CD1c-positive myeloid dendritic cell (primary cell): Measurements from ENCODE around the gene CELSR3.
A peak's percentile ranks its signal among the peaks of the same experiment; 100 is the strongest.

Experiments used
- DNase-seq: peaks from one replicate; pipeline ENCODE4 v3.0.0-alpha.2; 2016; ENCODE audit errors: extremely low spot score

The CELSR3 gene

DNA sequence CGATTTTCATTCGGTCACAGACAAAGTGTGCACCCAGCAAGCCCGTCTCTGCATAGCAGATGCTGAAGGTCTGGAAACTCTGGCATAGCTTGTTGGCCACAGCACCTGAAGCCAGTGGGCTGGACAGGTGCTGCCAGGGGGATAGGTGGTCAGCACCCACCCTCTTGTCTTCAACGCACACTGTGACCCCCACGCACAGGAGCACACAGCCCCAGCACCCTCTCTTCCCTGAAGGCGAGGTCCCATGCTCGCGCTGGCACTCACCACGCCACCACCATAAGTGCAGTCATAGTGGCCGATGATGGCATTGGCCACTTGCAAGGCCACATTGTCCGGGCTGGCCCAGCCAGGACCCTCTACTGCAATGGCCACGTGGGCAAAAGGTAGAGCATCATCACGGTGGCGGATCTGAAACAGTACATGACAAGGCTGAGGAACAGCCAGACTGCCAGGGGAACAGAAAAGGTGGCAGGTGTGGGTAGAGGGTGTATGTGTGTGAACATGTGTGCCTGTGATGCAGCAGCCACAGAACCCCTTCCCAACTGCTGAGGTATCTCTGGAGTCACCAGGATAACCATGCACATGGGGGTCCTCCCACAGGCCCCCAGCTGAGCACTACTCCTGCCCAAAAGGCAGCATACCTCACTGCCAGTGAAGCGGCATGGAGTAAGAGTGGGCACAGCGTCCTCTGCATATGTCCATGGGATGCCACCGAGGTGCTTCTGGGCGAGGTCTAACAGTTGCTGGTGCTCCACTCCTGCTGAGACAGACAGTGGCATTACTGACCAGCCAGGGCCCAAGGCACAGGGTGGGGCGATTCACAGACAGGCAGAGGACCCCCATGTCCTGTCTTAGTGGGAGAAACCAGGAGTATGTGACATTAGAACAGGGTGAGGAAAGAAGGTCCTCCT, 61.7 kb downstream of the CELSR3 start:
- DNase-seq, result no peak

DNA sequence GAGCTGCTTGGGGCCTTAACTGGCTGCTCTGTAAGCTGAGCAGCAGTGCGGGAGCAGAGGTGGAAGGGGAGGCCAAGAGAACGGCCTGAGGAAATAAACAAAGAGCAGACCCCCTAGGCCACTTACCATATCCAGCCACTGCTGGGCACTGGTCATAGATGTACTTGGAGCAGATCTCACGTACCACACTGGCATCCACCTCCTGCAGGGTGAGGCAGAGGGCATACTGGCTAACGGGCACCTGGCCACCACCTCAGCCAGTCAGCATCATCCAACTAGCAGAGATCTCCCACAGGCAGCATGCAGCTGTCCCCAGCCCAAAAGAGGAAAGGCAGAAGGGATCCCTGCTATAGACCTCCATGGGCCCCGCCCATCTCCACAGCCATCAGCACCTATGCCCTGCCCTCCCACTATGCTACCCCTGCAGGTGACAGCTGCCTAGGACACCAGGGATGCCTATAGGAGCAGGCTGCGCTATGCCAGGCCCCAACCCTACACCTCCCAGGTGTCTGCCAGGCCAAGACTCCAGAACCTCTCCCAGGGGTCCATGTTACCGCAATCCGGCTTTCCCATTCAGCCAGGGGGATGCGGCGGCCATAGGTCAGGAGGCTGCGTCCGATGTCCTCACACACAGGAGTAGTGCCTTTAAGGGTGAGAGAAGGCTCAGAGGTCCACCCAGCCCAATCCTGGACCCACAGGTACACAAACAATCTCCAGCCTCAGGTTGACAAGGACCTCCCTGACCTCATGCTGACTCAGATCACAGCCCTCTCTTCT, 63.0 kb downstream of the CELSR3 start:
- DNase-seq, result no peak

DNA sequence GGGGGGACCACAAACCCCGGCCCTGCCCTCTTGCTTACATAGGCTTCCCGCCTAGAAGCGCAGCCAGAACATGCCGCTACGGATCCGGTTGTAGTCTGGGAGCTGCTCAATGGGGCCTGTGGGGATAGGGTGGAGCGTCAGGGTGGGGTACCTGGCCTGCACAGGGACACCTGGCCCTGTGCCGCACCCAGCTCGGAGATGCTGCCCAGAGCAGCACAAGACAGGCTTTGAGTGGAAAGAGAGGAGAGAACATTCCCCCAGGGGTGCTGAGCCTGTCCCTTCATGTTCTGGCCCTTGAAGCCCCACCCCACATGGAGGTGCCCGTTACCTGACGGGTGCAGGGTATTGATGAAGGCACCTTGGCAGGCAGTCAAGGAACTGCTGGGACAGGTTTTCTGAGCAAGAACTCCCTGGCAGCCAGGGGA, 63.6 kb downstream of the CELSR3 start:
- DNase-seq, result no peak

DNA sequence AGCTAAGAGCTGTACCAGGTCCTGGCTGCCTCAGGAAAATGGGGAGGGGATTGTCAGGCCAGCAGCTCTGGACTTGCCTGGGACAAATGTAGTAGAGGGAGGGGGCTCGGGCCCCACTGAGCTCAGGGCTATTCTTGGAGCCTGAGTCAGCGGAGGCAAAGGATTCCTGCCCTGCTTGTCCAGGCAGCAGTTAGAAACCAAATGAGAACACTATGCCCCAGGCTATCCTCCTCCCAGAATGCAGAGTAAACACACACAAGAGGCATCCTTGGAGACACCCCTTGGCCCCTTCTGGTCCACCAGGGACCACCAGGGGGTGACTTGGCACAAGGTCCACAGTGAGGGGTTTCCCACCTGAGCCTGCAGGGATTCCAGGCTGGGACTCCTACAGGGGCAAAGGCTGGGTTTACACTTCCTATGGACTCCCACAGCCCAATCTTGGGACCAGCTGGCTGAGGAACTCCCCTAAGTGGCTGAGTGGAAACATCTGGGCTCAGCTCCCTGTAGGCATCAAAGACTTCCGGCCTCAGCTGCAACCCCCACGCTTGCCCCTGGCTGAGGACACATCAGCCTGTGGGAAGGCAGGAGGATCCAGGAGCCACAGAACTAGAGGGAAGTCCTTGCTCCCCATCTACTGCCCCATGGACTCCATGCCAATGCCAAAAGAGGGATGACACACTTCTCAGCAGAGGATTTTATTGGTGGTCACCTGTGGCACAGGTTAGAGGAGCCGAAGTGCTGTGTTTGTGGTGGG, 64.2 kb downstream of the CELSR3 start:
- DNase-seq, result no peak

DNA sequence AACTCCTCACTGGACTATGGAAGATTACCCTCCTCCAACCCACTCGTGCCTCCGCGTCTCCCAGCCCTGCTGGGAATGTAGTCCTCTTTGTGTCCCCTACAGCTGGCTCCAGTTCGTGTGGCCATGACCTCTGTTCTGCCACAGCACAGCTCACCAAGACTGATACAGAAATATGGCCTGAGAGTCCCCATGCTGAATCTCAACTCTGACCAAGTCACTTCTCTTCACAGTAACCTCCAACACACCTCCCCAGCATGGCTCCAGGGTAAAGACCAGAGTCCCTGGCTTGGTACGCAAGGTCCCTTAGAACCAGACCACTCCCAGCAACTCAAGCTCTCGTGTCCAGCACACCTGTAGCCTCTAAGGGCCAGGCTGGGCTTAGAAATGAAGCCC, 65.3 kb downstream of the CELSR3 start:
- no peak for DNase-seq

DNA sequence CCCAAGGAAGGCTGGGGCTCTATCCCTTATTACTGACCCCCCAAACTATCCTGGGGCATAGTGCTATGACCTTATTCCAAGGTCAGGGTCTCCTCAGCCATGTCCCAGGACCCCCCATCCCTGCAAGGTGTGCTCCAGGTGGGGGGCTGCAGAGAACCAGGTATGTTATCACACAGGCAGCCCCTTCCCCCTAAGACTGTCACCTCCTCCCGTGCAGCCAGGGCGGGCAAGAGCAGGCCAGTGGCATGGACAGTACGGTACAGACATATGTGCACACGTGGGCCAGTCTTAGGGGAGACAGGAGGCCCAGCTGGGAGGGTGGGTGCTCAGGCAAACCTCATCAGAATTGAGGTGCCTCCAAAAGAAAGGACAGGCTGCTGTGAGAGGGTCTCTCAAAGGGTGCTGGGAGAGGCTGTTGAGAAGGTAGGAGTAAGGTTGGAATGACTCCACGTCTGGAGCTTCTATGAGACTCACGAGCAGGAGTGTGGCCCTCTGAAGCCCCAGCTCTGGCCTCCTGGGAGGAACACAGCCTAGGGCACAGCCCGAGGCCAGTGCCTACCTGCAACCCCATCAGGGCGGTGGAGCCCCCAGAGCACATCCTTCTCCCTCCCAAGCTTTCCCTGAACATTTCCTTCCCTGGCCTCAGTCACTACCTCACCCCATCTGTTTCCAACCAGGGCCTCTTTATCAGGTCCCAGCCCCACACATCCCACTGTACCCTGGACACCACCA, 65.8 kb downstream of the CELSR3 start:
- DNase-seq, result no peak

DNA sequence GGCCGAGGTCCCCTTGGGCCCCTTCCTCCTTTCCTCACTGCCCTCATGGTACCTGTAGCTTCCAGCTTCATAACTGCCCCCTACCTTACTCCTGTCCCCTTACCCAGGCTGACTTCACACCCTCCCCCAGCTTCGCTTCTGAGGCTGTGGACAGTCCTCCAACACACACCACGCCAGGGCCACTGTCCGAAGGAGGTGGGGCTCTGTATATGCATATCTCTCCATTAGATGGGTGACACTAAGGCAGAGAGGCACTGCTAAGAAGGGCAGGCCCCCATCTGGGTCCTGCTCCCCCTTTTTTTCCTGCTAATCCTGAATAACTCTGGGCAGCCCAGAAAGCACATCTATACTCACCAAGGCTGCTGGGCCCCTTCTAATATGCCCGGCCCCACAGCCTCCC, 66.5 kb downstream of the CELSR3 start:
- no peak for DNase-seq

DNA sequence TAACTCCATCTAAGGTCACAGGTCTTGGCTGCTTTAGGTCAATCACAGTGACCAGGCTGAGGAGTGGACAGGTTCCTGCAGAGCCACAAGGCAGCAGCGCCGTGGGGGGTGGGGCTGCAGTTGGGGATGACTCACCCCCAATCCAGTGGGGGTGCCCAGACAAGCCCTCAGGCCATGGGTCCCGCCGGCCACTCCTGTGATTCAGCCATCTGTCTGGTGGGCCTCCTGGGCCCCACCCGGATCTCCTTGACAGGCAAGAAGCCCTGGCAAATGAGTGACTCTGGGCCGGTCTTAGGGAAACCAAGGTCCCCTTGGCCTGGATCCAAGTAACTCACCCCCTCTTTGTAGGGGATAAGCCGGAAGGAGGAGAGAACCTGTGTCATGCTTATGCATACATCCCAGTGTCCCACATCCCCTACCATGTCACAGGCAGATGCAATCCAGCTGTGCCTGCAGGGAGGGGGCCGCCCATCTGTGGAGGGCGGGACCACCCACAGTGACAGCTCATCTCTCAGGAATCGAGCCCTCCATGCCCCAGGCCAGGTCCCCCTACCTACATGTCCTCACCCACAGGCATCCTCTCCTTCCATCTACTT, 67.1 kb downstream of the CELSR3 start:
- DNase-seq, result peak; percentile 50

DNA sequence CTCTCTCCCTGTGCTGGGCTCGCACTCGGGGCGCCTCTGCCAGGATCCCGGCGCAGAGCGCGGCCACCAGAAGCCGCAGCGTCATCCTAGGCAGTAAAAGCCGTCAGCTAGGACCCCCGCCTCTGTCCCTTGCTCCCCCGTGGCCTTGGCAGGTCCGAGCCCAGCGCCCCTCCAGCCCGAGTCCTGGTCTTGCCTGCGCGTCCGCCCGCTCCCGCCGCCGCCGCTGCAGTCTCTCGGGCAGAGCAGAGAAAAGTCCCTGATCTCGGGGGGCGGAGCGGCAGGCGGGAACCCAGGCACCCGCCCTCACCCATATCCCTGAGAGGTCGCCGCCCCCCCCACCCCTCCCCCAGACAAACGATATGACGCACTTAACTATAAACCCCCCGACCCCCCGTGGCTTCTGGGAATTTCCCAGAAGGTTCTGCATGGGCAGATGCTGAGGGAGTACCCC, 67.6 kb downstream of the CELSR3 start, which contains the start of gene COL7A1:
Gene COL7A1 (minus strand): TSS at position 255 of the 451 bp plus-strand sequence. CDS start 170 bp downstream, at position 85.
- DNase-seq, result peak; percentile 4

DNA sequence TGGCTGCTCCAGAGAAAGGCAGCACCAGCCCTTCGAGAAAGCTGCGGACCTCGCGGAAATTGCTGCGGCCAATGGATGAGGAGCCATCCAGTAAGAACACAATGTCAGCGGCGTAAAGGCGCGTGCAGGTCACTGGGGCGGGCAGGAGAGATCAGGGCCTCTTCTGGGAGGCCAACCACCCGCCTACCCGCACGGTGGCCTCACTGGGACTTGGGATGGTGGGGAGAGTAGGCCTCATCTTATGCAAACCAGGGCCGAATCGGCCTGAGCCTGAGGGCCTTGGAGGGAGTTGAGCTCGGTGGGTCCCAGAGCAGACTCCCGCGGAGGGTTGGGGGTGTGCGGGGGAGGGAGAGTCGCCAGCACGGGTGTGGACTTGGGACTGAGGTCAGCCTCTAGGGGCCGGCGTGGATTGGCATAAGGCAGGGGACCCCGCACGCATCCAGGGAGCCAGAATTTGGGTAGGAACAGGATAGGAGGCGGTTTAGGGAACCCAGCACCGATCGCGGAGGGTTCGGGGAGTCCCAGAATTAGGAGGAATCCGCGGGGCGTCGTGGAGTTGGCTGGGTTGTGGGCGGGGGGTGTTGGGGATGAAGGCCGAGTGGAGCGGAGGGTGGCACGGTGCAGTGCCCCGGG, 68.2 kb downstream of the CELSR3 start:
- no peak for DNase-seq

DNA sequence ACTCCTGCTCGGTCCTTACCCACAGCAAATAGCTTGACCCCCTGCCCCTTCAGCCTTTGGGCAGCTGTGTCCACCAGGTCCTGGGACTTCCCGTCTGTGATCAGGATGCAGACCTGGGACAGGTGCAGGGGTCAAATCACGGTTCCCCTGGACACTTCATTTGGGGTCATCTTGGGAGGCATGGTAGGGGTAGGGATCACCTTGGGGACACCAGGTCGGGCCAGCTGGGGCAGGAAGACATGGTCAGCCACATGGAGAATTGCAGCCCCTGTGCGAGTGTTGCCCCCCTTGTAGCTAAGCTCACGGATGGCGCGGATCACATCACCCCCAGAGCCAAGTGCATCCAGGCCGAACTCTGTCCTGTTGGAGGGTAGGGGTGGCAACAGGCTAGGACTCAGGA, 69.3 kb downstream of the CELSR3 start:
- no peak for DNase-seq

DNA sequence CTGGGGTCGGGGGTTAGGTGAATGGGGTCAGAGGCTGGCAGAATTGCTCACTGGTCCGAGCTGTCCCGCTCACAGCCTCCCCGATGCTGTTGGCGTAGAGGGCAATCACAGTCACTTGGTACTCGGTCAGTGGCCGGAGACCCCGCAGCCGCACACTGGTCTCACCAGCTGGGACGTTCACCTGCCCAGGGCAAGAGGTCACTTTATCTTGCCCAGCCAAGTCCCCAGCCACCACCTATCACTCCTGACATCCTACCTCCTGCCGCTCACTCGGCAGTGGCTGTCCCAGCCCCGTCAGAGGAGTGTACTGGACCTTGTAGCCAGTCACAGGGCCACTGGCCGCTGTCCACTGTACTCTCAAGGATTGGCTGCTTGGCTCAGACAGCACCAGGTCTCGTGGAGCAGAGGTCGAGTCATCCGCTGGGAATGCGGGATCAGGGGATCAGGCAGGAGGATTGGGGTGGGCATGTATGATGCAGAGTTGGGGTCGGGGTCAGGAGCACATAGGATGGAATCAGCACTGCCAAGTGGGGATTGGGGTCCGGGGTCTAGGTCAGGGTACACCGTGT, 70.1 kb downstream of the CELSR3 start:
- no peak for DNase-seq

DNA sequence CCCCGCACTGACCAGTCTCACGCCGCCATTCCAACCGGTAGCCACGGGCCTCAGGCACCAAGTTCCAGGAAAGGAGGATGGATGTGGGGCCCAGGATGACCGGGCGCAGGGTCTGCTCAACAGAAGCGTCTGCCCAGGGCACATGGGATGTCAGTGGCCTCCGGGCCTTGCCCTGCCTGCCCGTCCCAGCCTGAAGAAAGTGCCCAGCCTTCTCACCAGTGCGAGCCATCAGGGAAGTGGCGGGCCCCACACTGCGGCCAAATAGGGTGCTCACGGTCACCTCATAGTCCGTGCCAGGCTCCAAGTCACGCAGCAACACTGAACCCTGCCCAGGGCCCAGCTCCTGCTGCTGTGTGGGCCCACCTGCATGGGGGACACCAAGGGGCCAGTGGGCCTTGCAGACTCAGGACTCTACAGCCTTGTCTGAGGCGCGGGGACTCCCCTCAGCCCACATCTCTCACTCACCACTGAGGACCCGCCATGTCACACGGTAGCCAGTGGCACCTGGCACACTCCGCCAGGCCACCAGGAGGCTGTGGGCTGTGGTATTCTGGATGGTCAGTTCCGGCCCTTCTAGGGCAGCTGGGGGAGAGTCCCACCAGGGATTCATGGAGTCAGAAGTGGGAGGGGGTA, 70.7 kb downstream of the CELSR3 start:
- no peak for DNase-seq

DNA sequence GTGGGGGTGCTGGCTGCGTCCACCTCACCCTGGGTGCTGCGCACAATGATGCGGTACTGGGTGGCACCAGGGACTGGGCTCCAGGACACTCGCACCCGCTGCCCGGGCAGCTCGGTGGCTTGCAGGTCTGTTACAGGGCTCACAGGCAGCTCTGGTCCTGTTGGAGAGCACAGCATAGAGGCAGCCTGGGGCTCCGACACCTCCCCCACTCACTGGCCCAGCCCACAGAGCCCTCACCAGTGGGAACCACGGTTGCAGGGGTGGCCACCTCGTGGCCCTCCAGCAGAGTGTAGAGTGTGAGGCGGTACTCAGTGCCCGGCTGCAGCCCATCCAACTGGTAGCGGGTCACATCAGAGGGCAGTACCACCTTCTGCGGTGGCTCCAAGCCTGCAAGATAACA, 71.2 kb downstream of the CELSR3 start:
- no peak for DNase-seq

DNA sequence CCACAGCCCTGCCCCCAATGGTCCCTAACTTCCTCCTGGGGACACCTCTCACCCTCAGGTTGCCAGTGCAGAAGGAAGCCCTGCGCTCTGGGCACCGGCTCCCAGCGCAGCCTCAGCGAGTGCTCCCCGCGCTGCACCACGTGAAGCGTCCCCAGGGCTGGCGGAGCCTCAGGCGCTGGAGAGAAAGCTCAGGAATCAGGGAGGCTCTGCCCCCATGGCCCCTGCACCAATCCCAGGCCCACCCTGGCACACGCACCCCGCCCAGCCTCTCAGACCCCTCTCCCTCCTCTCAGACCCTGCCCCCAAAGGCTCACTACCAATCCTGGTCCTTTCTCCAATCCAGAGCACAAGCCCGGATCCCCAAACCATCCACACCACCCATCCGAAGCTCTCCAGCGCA, 74.5 kb downstream of the CELSR3 start:
- DNase-seq, result no peak

DNA sequence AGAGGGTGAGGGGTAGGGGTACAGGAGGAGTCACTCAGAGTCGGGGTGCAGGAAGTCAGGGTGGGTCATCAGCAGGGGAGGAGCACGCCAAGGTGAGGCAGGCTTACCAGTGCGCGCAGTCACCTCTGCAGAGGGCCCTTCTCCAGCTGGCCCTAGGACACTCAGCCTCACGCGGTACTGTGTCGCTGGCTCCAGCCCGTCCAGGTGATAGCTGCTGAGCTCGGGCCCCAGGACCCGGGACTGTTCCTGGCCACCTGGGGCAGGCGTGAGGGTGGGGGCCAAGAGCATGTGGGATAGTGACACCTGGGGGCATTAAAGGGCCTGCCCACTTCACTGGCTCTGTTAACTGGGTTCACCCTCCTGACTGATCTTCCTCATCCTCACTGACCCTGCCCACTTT, 75.0 kb downstream of the CELSR3 start:
- DNase-seq, result no peak
